ENCODE data around the gene ZC3H8.

Gene ZC3H8

GRCh38 chr2:112184121-112184520 lies 70.7 kb downstream of the ZC3H8 start:
- Histone ChIP-seq H3K36me3 (ENCODE audit: insufficient read depth, low read length) (no peaks in the 10 kb centered on the region), H3K4me3 (no peak overlapping the region), H3K9me3 (ENCODE audit: low read depth, low read length) (no peaks in the 10 kb centered on the region), H3K27ac (no peak overlapping the region), H3K9ac (ENCODE audit: insufficient read length) (no peak overlapping the region)
- no peak for DNase-seq (ENCODE audit: low read depth, low spot score)
- TF ChIP-seq EZH2 (IDR thresholded peaks at IDR 0.05) (no peak), POLR2AphosphoS5 (IDR thresholded peaks at IDR 0.05; ENCODE audit: borderline replicate concordance, low read depth, low read length) (no peak), FOXP2 (optimal IDR thresholded peaks at IDR 0.05; ENCODE audit: control extremely low read depth, extremely low read length, insufficient read depth) (no peak)

DNA sequence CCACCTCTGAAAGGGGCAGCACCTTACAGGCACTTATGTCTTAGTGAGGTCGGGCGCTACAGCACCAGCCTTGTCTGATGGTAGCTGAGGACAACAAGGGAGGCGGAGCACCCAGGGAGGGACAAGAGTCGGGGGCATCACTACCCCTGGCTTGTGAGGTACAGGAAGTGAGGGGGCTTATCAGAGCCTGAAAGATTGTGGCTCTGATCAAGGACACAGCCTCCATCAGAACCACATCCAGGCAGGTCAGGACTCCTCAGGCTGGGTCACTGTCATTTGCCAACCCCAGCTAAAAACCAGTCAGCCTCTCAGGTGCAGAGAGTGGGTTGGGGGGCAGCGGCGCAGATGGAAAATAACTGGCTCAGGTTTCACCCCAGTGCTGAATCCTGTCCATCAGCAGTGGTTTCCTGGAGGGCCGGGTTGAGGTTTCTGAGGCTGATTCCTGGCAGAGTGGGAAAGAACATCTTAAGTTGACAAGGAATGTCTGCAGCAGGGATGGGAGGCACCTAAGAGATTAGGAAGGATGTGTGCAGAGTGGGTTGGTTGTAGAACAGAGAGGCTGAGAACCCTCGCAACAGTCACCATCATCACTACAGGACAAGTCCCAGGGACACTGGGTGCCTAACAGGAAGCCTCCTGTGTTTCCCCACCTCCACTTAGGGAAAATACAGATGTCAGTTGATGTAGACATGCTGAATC lies 71.4 kb downstream of the ZC3H8 start:
- Histone ChIP-seq H3K9ac (ENCODE audit: insufficient read length) (no peak overlapping the region), H3K27ac (no peak overlapping the region), H3K36me3 (ENCODE audit: insufficient read depth, low read length) (no peaks in the 10 kb centered on the region), H3K9me3 (ENCODE audit: low read depth, low read length) (no peaks in the 10 kb centered on the region), H3K4me3 (no peak overlapping the region)
- TF ChIP-seq EZH2 (IDR thresholded peaks at IDR 0.05): no peak
- no peak for TF ChIP-seq POLR2AphosphoS5 (IDR thresholded peaks at IDR 0.05; ENCODE audit: borderline replicate concordance, low read depth, low read length)
- TF ChIP-seq FOXP2 (optimal IDR thresholded peaks at IDR 0.05; ENCODE audit: control extremely low read depth, extremely low read length, insufficient read depth): no peak
- DNase-seq (ENCODE audit: low read depth, low spot score): no peak

- Histone ChIP-seq H3K36me3 (ENCODE audit: insufficient read depth, low read length) (no peaks in the 10 kb centered on the region), H3K9me3 (ENCODE audit: low read depth, low read length) (no peaks in the 10 kb centered on the region), H3K4me3 (no peak overlapping the region), H3K27ac (no peak overlapping the region), H3K9ac (ENCODE audit: insufficient read length) (no peak overlapping the region)
- no peak for DNase-seq (ENCODE audit: low read depth, low spot score)
- TF ChIP-seq EZH2 (IDR thresholded peaks at IDR 0.05): no peak
- no peak for TF ChIP-seq POLR2AphosphoS5 (IDR thresholded peaks at IDR 0.05; ENCODE audit: borderline replicate concordance, low read depth, low read length)
- TF ChIP-seq FOXP2 (optimal IDR thresholded peaks at IDR 0.05; ENCODE audit: control extremely low read depth, extremely low read length, insufficient read depth): no peak
Observed at GRCh38 chr2:112182581-112183034, 72.2 kb downstream of the ZC3H8 start.

DNA sequence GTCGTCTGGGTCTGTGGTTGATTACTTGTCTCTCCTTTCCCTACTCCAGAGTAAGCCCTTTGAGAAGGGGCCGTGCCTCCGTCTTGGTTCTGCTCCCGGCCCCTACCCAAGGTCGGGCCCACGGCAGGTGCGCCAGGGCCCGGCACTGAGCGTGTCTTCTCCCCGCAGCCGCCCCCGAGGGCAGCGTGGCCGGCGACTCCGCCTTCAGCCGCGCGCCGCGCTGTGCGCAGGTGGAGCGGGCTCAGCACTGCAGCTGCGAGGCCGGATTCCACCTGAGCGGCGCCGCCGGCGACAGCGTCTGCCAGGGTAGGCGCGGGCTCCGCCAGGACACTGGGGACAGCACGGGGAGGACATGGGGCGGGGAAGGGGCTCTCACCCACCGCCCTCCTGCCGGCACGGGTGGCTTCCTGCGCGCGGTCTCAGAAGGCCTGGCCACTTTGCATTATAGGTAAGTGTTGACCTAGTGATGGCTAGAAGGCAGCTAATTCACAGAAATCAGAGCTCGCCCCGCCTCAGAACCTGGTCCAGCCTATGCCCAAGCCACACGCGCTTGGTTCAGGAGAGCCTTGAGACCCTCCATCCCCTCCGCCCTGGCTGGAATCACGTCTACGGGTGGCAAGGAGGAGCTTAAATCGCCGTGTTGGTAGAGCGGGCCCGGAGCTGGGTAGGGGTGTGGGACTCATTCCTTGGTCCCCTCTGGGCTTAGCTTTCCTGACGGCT lies 73.1 kb downstream of the ZC3H8 start:
- H3K27ac ChIP-seq: no peak overlapping the region
- no peak for TF ChIP-seq POLR2AphosphoS5 (IDR thresholded peaks at IDR 0.05; ENCODE audit: borderline replicate concordance, low read depth, low read length)
- TF ChIP-seq EZH2 (IDR thresholded peaks at IDR 0.05): no peak
- TF ChIP-seq FOXP2 (optimal IDR thresholded peaks at IDR 0.05; ENCODE audit: control extremely low read depth, extremely low read length, insufficient read depth): no peak

DNA sequence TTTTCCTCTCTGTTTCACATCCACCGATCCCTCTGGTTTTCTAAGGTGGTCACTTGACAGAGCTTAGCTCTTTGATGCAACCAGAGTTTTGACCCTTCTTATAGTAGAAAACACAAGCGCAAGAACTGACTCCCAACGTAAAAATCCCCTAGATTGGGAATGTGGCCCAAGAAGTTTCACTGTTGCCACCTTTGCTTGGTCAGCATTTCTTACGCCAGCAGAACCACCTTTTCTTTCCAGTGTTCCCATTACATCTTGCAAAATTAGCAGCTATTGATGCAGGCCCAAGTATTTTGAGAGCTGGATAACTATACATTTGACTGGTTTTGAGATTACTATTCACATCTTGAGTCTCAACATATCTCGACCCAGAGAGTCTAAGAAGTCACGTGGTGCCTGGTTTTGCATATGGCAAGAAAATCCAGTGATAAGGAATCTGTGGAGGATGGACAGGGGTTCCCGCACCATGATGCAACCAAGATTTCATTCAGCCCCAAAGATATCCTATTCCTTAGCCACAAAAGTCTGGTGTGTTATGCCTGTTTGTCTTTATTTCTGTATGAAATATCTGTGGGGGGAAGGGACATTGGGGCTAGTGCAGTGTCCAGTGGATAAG lies 78.8 kb downstream of the ZC3H8 start:
- H3K9ac ChIP-seq (ENCODE audit: insufficient read length): no peak overlapping the region
- no peaks in the 10 kb centered on the region for H3K36me3 ChIP-seq (ENCODE audit: insufficient read depth, low read length)
- no peak overlapping the region for H3K27ac ChIP-seq
- H3K4me3 ChIP-seq: no peak overlapping the region
- no peak for TF ChIP-seq POLR2AphosphoS5 (IDR thresholded peaks at IDR 0.05; ENCODE audit: borderline replicate concordance, low read depth, low read length)
- TF ChIP-seq FOXP2 (optimal IDR thresholded peaks at IDR 0.05; ENCODE audit: control extremely low read depth, extremely low read length, insufficient read depth): no peak
- no peak for TF ChIP-seq EZH2 (IDR thresholded peaks at IDR 0.05)
- DNase-seq (ENCODE audit: low read depth, low spot score): no peak
- no peaks in the 10 kb centered on the region for H3K9me3 ChIP-seq (ENCODE audit: low read depth, low read length)

More for the DNA sequence above, 73.1 kb downstream of the ZC3H8 start:
- Histone ChIP-seq H3K9me3 (ENCODE audit: low read depth, low read length) (no peaks in the 10 kb centered on the region), H3K9ac (ENCODE audit: insufficient read length) (no peak overlapping the region), H3K36me3 (ENCODE audit: insufficient read depth, low read length) (no peaks in the 10 kb centered on the region), H3K4me3 (no peak overlapping the region)
- no peak for DNase-seq (ENCODE audit: low read depth, low spot score)

- H3K9me3 ChIP-seq (ENCODE audit: low read depth, low read length): no peaks in the 10 kb centered on the region
- DNase-seq (ENCODE audit: low read depth, low spot score): no peak
- no peaks in the 10 kb centered on the region for H3K36me3 ChIP-seq (ENCODE audit: insufficient read depth, low read length)
- H3K4me3 ChIP-seq: no peak overlapping the region
- TF ChIP-seq POLR2AphosphoS5 (IDR thresholded peaks at IDR 0.05; ENCODE audit: borderline replicate concordance, low read depth, low read length) (no peak), FOXP2 (optimal IDR thresholded peaks at IDR 0.05; ENCODE audit: control extremely low read depth, extremely low read length, insufficient read depth) (no peak), EZH2 (IDR thresholded peaks at IDR 0.05) (no peak)
- no peak overlapping the region for H3K9ac ChIP-seq (ENCODE audit: insufficient read length)
- H3K27ac ChIP-seq: no peak overlapping the region
Observed at GRCh38 chr2:112175333-112175732, 79.5 kb downstream of the ZC3H8 start.

GRCh38 chr2:112174383-112174782 lies 80.5 kb downstream of the ZC3H8 start:
- TF ChIP-seq EZH2 (IDR thresholded peaks at IDR 0.05): no peak
- no peak for TF ChIP-seq POLR2AphosphoS5 (IDR thresholded peaks at IDR 0.05; ENCODE audit: borderline replicate concordance, low read depth, low read length)
- no peak for TF ChIP-seq FOXP2 (optimal IDR thresholded peaks at IDR 0.05; ENCODE audit: control extremely low read depth, extremely low read length, insufficient read depth)
- H3K9ac ChIP-seq (ENCODE audit: insufficient read length): no peak overlapping the region
- H3K27ac ChIP-seq: no peak overlapping the region
- no peaks in the 10 kb centered on the region for H3K9me3 ChIP-seq (ENCODE audit: low read depth, low read length)
- DNase-seq (ENCODE audit: low read depth, low spot score): no peak
- H3K36me3 ChIP-seq (ENCODE audit: insufficient read depth, low read length): no peaks in the 10 kb centered on the region
- no peak overlapping the region for H3K4me3 ChIP-seq

DNA sequence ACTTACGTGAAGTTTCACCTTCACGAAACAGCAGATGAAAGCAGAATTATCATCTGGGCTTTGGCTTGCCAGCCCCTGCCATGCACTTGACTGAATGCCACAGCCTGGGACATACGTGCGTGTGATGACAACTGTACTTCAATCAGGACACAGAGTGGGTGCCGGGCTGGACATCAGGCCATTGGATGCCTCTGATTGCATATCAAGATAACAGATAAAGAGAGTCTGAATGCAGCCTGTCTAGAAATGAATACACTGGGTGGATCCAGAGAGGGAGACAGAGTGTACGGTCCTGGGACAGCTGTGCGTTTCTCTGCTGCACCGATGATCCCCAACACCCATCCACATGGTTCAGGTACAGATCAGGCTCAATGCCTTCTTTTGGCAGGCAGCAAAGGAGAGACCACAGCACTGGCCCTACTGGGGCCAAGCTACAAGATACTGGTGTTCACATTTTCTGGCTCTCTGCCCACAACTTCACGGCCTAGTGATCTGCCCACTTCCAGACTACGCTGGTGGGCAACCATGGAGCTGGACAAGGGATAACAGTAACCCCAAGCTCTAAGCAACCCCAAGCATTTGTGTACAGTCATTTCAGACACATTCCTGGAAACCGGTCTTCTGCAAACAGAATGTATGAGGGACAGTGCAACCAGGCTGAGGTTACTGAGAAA lies 81.1 kb downstream of the ZC3H8 start:
- TF ChIP-seq EZH2 (IDR thresholded peaks at IDR 0.05) (no peak), POLR2AphosphoS5 (IDR thresholded peaks at IDR 0.05; ENCODE audit: borderline replicate concordance, low read depth, low read length) (no peak), FOXP2 (optimal IDR thresholded peaks at IDR 0.05; ENCODE audit: control extremely low read depth, extremely low read length, insufficient read depth) (no peak)
- no peak for DNase-seq (ENCODE audit: low read depth, low spot score)
- no peaks in the 10 kb centered on the region for H3K9me3 ChIP-seq (ENCODE audit: low read depth, low read length)
- no peaks in the 10 kb centered on the region for H3K36me3 ChIP-seq (ENCODE audit: insufficient read depth, low read length)
- no peak overlapping the region for H3K4me3 ChIP-seq
- no peak overlapping the region for H3K27ac ChIP-seq
- H3K9ac ChIP-seq (ENCODE audit: insufficient read length): no peak overlapping the region
